ENCODE results near the gene KRR1. TPM values are rescaled to one million over a fixed set of nuclear protein-coding genes. Genes with fewer than 3 reads are reported as not detected.
"Not testable (repeated sequence)": the region's sequence is repeated elsewhere in the genome, so short reads cannot be mapped to it uniquely, and the experiment has no call there.

Gene KRR1
- polyA plus RNA-seq, 3 donors, result 75.3 to 103 (median 92.8) TPM

DNA sequence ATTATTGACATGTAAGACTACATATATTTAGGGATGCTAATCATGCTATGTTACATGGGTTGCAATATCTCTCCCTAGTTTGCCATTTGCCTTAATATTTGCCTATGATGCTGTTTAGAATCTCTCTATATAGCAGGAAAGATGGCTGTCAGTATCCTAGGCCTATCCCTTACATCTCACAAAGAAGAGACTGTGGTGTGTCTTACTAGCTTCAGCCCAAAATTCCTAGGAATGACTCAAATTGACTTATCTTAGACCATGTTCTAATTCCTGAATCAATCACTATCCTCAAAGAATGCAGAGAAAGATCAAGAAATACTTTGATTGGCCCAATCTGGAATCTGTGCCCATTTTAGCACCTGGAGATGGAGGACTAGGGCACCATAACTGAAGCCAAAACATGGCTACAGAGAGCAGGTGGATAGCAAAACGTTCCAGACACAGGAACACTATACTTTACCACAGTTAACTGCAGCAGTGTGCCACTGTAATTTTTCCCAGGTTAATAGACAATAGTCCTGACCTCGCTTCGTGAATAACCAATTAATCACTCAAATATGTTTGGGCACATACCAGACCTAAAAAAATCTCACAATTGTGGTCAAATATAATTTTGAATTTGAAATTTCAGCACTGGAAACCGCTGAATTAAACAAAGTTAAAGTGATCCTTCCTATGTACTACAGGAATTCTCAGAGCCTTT, 63.6 kb downstream of the KRR1 start:
- no peak for DNase-seq (ENCODE audit: extremely low read depth in 1 of 11, low read depth in 9 of 11, low spot score in 4 of 11)

GRCh38 chr12:75446857-75447256, 64.6 kb downstream of the KRR1 start:
- DNase-seq (ENCODE audit: extremely low read depth in 1 of 11, low read depth in 9 of 11, low spot score in 4 of 11), result no peak

DNA sequence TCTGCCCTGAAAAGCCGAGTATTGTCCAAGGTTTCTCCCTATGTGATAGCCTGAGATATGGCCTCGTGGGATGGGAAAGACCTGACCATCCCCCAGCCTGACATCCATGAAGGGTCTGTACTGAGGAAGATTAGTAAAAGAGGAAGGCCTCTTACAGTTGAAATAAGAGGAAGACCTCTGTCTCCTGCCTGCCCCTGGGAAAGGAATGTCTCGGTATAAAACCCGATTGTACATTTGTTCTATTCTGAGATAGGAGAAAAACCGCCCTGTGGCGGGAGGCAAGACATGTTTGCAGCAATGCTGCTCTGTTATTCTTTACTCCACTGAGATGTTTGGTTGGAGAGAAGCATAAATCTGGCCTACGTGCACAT, 66.3 kb downstream of the KRR1 start:
- DNase-seq (ENCODE audit: extremely low read depth in 1 of 11, low read depth in 9 of 11, low spot score in 4 of 11), result not testable (repeated sequence)

DNA sequence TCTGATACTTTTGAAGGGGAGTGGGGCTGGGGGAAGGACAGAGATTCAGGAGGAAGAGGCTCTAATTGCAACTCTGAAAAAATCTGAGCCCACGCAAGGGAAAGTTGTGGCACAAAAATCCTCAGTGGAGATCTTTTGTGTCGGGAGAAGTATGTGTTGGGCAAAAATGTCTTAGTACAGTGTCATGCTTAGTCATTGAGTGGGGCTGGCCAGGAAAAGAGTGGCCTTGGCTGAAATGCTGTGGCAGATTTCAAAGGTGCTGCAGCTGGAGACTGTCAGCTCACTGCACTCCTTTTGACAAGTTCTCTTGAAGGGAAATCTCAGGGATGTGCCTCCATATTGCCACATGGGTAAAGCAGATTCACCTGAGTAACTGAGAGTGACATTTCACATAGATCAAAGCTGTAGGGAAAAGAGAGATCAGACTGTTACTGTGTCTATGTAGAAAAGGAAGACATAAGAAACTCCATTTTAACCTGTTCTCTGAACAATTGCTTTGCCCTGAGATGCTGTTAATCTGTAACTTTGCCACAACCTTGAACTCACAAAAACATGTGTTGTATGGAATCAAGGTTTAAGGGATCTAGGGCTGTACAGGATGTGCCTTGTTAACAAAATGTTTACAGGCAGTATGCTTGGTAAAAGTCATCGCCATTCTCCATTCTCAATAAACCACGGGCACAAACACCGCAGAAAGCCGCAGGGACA, 66.8 kb downstream of the KRR1 start:
- DNase-seq (ENCODE audit: extremely low read depth in 1 of 11, low read depth in 9 of 11, low spot score in 4 of 11), result no peak

DNA sequence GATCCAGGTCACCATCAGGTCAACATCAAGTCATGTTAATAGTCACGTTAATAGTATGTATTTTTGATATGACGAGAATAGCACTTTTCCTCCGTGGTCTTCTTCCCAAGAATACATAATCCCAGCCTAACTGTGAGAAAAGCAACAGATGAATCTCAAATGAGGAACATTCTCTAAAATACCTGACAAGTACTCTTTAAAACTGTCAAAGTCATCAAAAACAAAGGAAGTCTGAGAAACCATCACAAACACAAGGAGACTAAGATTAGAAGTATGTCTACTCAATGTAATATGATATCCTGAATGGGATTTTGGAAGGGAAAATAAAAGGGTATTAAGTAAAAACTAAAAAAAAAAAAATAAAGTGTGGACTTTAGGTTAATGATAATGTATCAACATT, 67.7 kb downstream of the KRR1 start:
- no peak for DNase-seq (ENCODE audit: extremely low read depth in 1 of 11, low read depth in 9 of 11, low spot score in 4 of 11)

DNA sequence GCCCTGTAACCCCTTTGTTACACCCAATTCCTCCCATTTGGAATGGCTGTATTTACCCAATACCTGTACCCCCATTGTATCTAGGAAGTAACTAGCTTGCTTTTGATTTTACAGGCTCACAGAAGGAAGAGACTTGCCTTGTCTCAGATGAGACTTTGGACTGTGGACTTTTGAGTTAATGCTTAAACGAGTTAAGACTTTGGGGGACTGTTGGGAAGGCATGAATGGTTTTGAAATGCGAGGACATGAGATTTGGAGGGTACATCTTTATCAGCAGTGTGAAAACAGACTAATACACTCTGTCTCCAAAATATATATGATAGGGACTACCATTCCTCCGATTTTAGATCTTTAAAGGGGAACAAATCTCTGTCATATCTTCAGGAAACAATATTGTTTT, 69.0 kb downstream of the KRR1 start:
- not testable (repeated sequence) for DNase-seq (ENCODE audit: extremely low read depth in 1 of 11, low read depth in 9 of 11, low spot score in 4 of 11)

GRCh38 chr12:75441687-75442449, 69.5 kb downstream of the KRR1 start:
- DNase-seq (ENCODE audit: extremely low read depth in 1 of 11, low read depth in 9 of 11, low spot score in 4 of 11), result not testable (repeated sequence)

Other genes with a start within 250 kb of the KRR1 start
- gene CAPS2, start 181.3 kb downstream of the KRR1 start, polyA plus RNA-seq (ENCODE audit: insufficient read length in 3 of 3), result 10 to 100 TPM in 1 of 3 donors, 1 to 10 TPM in 2; 5.7 to 10.3 (median 8.2) TPM
- gene GLIPR1L1, start 176.9 kb downstream of the KRR1 start, polyA plus RNA-seq (ENCODE audit: insufficient read length in 3 of 3), result under 1 TPM in 1 of 3 donors, not detected in 2; 0.86 TPM
- 1 to 10 TPM; 1.9 to 3.4 (median 2.7) TPM for gene GLIPR1L2, start 120.5 kb downstream of the KRR1 start, polyA plus RNA-seq (ENCODE audit: insufficient read length in 3 of 3)
- 10 to 100 TPM; 16.9 to 19.9 (median 17.6) TPM for gene GLIPR1, start 30.9 kb downstream of the KRR1 start, polyA plus RNA-seq (ENCODE audit: insufficient read length in 3 of 3)